ENCODE data around the gene RPS6KB2. TPM values are rescaled to one million over a fixed set of nuclear protein-coding genes. Genes with fewer than 3 reads are reported as not detected.

Gene RPS6KB2
- total and polyA plus RNA-seq, 2 experiments from 2014 or later, result 29.5 to 41.3 TPM

DNA sequence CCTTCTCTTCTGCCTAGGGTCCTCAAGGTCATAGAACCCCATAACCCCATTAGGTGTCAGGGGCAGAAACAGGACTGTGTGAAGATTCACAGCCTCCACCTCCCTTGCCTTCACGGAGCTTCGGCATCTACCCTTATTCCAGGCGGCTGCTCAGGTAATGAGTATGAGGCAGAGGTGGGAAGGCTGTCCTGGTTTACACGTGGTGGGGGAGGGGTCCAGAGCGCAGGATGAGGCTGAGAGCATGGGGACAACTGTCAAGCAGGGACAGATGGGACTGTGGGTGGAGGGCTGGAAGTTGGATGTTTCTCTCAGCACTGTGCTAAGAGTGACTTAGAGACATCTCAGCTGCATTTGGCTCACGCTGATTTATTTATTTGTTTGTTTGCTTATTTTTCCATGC, 40.8 kb upstream of the RPS6KB2 start (continued):
- TF ChIP-seq, protein P1, sequence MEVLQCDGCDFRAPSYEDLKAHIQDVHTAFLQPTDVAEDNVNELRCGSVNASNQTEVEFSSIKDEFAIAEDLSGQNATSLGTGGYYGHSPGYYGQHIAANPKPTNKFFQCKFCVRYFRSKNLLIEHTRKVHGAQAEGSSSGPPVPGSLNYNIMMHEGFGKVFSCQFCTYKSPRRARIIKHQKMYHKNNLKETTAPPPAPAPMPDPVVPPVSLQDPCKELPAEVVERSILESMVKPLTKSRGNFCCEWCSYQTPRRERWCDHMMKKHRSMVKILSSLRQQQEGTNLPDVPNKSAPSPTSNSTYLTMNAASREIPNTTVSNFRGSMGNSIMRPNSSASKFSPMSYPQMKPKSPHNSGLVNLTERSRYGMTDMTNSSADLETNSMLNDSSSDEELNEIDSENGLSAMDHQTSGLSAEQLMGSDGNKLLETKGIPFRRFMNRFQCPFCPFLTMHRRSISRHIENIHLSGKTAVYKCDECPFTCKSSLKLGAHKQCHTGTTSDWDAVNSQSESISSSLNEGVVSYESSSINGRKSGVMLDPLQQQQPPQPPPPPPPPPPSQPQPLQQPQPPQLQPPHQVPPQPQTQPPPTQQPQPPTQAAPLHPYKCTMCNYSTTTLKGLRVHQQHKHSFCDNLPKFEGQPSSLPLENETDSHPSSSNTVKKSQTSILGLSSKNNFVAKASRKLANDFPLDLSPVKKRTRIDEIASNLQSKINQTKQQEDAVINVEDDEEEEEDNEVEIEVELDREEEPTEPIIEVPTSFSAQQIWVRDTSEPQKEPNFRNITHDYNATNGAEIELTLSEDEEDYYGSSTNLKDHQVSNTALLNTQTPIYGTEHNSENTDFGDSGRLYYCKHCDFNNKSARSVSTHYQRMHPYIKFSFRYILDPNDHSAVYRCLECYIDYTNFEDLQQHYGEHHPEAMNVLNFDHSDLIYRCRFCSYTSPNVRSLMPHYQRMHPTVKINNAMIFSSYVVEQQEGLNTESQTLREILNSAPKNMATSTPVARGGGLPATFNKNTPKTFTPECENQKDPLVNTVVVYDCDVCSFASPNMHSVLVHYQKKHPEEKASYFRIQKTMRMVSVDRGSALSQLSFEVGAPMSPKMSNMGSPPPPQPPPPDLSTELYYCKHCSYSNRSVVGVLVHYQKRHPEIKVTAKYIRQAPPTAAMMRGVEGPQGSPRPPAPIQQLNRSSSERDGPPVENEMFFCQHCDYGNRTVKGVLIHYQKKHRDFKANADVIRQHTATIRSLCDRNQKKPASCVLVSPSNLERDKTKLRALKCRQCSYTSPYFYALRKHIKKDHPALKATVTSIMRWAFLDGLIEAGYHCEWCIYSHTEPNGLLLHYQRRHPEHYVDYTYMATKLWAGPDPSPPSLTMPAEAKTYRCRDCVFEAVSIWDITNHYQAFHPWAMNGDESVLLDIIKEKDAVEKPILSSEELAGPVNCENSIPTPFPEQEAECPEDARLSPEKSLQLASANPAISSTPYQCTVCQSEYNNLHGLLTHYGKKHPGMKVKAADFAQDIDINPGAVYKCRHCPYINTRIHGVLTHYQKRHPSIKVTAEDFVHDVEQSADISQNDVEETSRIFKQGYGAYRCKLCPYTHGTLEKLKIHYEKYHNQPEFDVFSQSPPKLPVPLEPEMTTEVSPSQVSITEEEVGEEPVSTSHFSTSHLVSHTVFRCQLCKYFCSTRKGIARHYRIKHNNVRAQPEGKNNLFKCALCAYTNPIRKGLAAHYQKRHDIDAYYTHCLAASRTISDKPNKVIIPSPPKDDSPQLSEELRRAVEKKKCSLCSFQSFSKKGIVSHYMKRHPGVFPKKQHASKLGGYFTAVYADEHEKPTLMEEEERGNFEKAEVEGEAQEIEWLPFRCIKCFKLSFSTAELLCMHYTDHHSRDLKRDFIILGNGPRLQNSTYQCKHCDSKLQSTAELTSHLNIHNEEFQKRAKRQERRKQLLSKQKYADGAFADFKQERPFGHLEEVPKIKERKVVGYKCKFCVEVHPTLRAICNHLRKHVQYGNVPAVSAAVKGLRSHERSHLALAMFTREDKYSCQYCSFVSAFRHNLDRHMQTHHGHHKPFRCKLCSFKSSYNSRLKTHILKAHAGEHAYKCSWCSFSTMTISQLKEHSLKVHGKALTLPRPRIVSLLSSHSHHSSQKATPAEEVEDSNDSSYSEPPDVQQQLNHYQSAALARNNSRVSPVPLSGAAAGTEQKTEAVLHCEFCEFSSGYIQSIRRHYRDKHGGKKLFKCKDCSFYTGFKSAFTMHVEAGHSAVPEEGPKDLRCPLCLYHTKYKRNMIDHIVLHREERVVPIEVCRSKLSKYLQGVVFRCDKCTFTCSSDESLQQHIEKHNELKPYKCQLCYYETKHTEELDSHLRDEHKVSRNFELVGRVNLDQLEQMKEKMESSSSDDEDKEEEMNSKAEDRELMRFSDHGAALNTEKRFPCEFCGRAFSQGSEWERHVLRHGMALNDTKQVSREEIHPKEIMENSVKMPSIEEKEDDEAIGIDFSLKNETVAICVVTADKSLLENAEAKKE (CRISPR knock-in tag; IDR thresholded peaks at IDR 0.05), result no peak
- TF ChIP-seq STAT1 (IDR thresholded peaks at IDR 0.05; ENCODE audit: unreplicated experiment) (no peak), CREB1 (CRISPR knock-in tag; IDR thresholded peaks at IDR 0.05; ENCODE audit: low read depth) (no peak)

DNA sequence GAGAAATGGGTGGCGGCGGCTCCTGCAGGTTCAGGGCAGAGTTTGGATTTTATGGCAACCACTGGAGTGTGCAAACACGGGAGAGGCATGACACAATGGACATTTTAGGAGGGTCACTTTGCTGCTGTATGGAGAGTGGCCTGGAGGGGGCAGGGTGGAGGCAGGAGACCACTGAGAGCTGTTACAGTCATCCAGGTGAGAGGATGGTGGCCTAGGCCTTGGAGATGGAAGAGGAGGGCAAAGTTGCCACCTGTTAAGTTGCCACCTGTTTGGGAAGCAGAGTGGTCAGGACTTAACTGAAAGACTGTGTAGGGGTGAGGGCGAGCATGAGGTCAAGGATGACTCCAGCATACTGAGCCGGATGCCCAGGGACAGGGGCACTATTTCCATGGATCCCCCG, 38.8 kb upstream of the RPS6KB2 start:
- Histone ChIP-seq H3K79me2 (replicated peaks; ENCODE audit: insufficient read depth) (0 out of 2 replicates have a peak, but pooled peaks cover 3% of the 10 kb centered on the region), H3K4me1 (ENCODE audit: insufficient read depth) (peaks cover 8% of the 10 kb centered on the region; the same call in 1 of the 2 replicates), H3K4me2 (no peak overlapping the region), H3K9me2 (ENCODE audit: insufficient read depth) (no peaks in the 10 kb centered on the region), H2AFZ (no peak overlapping the region), H3K36me3 (ENCODE audit: insufficient read depth) (no peaks in the 10 kb centered on the region), H3F3A (replicated peaks; ENCODE audit: low read depth) (0 out of 2 replicates have a peak, but pooled peaks cover 8% of the 10 kb centered on the region), H4K20me1 (replicated peaks; ENCODE audit: insufficient read depth) (no peaks in the 10 kb centered on the region; the same call in 1 of the 2 replicates), H3K27me3 (ENCODE audit: insufficient read depth) (peaks cover 4% of the 10 kb centered on the region; the same call in 1 of the 2 replicates), H3K4me3 (no peak overlapping the region), H3K27ac (ENCODE audit: low read depth) (no peak overlapping the region)
- TF ChIP-seq, protein P2, sequence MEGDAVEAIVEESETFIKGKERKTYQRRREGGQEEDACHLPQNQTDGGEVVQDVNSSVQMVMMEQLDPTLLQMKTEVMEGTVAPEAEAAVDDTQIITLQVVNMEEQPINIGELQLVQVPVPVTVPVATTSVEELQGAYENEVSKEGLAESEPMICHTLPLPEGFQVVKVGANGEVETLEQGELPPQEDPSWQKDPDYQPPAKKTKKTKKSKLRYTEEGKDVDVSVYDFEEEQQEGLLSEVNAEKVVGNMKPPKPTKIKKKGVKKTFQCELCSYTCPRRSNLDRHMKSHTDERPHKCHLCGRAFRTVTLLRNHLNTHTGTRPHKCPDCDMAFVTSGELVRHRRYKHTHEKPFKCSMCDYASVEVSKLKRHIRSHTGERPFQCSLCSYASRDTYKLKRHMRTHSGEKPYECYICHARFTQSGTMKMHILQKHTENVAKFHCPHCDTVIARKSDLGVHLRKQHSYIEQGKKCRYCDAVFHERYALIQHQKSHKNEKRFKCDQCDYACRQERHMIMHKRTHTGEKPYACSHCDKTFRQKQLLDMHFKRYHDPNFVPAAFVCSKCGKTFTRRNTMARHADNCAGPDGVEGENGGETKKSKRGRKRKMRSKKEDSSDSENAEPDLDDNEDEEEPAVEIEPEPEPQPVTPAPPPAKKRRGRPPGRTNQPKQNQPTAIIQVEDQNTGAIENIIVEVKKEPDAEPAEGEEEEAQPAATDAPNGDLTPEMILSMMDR (conservative IDR thresholded peaks at IDR 0.05; ENCODE audit: low read depth in 2 of 2), result peak; percentile 69 to 89
- TF ChIP-seq, protein P3, sequence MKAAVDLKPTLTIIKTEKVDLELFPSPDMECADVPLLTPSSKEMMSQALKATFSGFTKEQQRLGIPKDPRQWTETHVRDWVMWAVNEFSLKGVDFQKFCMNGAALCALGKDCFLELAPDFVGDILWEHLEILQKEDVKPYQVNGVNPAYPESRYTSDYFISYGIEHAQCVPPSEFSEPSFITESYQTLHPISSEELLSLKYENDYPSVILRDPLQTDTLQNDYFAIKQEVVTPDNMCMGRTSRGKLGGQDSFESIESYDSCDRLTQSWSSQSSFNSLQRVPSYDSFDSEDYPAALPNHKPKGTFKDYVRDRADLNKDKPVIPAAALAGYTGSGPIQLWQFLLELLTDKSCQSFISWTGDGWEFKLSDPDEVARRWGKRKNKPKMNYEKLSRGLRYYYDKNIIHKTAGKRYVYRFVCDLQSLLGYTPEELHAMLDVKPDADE (IDR thresholded peaks at IDR 0.05), result no peak
- Mint-ChIP-seq H3K9me3 (no peaks in the 10 kb centered on the region; the same call in 2 of the 3 replicates), H3K4me1 (peaks cover 33% of the 10 kb centered on the region), H3K36me3 (ENCODE audit: low read depth) (peaks cover 10% of the 10 kb centered on the region; the same call in 2 of the 3 replicates), H3K4me3 (peak overlapping the region; percentile 65), H3K27ac (no peak overlapping the region), H3K27me3 (ENCODE audit: insufficient read depth, low read depth, poor library complexity) (peaks cover 11% of the 10 kb centered on the region)
- peak; percentile 63 for ATAC-seq
- peak; percentile 80 for DNase-seq (ENCODE audit: low spot score)
